ENCODE measurements around the gene SDHAF4.
"Not testable (repeated sequence)": the region's sequence is repeated elsewhere in the genome, so short reads cannot be mapped to it uniquely, and the experiment has no call there.

Gene SDHAF4

DNA sequence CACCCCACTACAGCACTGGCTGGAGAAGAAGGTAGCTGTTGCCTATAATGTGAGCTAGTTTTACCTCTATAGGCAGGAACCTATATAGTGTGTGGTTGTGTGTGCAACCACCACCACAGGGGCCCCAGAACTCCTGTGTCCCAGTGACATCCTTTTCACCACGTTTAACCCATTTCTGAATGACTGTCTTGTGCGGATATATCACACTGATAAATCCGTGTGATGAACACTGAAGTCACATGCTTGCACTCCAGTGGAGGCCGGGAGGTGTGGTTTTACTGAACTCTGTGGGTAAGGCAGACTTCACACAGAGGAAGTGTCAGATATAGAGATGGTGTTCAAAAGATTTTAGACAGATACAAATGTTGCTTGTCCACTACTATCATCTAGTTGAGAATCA lies 32.5 kb downstream of the SDHAF4 start:
- Histone ChIP-seq H3K4me2 (ENCODE audit: low read length) (no peak overlapping the region), H3K4me3 (ENCODE audit: low read depth, low read length, poor library complexity, severe bottlenecking) (no peak overlapping the region), H3K27me3 (ENCODE audit: insufficient read depth, low read length) (no peaks in the 10 kb centered on the region), H3K4me1 (ENCODE audit: insufficient read depth, low read length, severe bottlenecking) (no peaks in the 10 kb centered on the region), H2AFZ (ENCODE audit: low read length) (no peak overlapping the region), H3K9ac (ENCODE audit: low read length) (no peak overlapping the region), H3K9me3 (ENCODE audit: low read length) (no peaks in the 10 kb centered on the region), H4K20me1 (ENCODE audit: insufficient read depth, low read length) (no peaks in the 10 kb centered on the region), H3F3A (ENCODE audit: insufficient read depth, low read length) (no peaks in the 10 kb centered on the region), H3K27ac (ENCODE audit: low read depth, low read length, poor library complexity, severe bottlenecking) (no peak overlapping the region), H3K36me3 (ENCODE audit: insufficient read depth, low read length) (no peaks in the 10 kb centered on the region), H3K79me2 (ENCODE audit: insufficient read depth, low read length) (no peaks in the 10 kb centered on the region), H3K9me2 (ENCODE audit: low read depth, low read length) (no peaks in the 10 kb centered on the region)
- TF ChIP-seq EZH2 (IDR thresholded peaks at IDR 0.05; ENCODE audit: borderline replicate concordance, low read length) (no peak), CTCF (IDR thresholded peaks at IDR 0.05; ENCODE audit: low read length) (no peak)

DNA sequence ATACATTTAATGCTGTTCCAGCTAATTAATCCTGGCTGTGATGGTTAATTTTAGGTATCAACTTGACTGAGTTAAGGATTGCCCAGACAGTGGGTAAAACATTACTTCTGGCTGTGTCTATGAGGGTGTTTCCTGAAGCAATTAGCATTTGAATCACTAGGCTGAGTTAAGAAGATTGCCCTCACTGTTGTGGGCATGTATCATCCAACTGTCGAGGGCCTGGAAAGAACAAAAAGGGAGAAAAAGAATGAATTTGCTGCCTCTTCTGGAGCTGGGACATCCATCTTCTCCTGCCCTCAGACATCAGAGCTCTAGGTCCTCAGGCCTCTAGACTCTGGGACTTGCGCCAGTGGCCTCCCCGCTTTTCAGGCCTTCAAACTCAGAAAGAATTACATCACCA lies 34.3 kb downstream of the SDHAF4 start:
- H3K36me3 ChIP-seq (ENCODE audit: insufficient read depth, low read length): no peaks in the 10 kb centered on the region
- no peak overlapping the region for H3K9ac ChIP-seq (ENCODE audit: low read length)
- no peaks in the 10 kb centered on the region for H4K20me1 ChIP-seq (ENCODE audit: insufficient read depth, low read length)
- no peak for TF ChIP-seq CTCF (IDR thresholded peaks at IDR 0.05; ENCODE audit: low read length)
- no peak for TF ChIP-seq EZH2 (IDR thresholded peaks at IDR 0.05; ENCODE audit: borderline replicate concordance, low read length)
- no peaks in the 10 kb centered on the region for H3K27me3 ChIP-seq (ENCODE audit: insufficient read depth, low read length)
- no peaks in the 10 kb centered on the region for H3K4me1 ChIP-seq (ENCODE audit: insufficient read depth, low read length, severe bottlenecking)
- H3K9me3 ChIP-seq (ENCODE audit: low read length): no peaks in the 10 kb centered on the region
- H3K27ac ChIP-seq (ENCODE audit: low read depth, low read length, poor library complexity, severe bottlenecking): no peak overlapping the region
- no peak overlapping the region for H3K4me3 ChIP-seq (ENCODE audit: low read depth, low read length, poor library complexity, severe bottlenecking)
- H3K9me2 ChIP-seq (ENCODE audit: low read depth, low read length): no peaks in the 10 kb centered on the region
- no peak overlapping the region for H3K4me2 ChIP-seq (ENCODE audit: low read length)
- H2AFZ ChIP-seq (ENCODE audit: low read length): no peak overlapping the region
- no peaks in the 10 kb centered on the region for H3K79me2 ChIP-seq (ENCODE audit: insufficient read depth, low read length)
- no peaks in the 10 kb centered on the region for H3F3A ChIP-seq (ENCODE audit: insufficient read depth, low read length)

DNA sequence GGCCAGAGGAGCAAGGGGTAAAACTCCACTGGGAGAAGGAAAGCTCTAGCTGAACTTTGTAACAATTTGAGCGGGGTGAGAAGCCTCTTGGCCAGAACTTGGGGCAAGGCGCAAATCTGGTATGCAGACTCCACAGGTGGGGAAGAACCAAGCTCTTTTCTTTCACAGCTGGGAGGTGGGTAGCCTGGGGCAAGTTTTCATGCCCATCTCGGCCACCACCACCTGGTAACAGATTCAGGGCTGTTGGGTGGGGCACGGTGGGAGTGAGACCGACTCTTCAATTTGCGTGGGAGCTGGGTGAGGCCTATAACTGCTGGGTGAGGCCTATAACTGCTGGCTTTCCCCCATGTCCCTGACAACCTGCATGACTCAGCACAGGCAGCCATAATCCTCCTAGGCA lies 37.5 kb downstream of the SDHAF4 start:
- H3K9me3 ChIP-seq (ENCODE audit: low read length): no peaks in the 10 kb centered on the region
- TF ChIP-seq CTCF (IDR thresholded peaks at IDR 0.05; ENCODE audit: low read length) (no peak), EZH2 (IDR thresholded peaks at IDR 0.05; ENCODE audit: borderline replicate concordance, low read length) (no peak)
- H4K20me1 ChIP-seq (ENCODE audit: insufficient read depth, low read length): no peaks in the 10 kb centered on the region
- no peaks in the 10 kb centered on the region for H3K9me2 ChIP-seq (ENCODE audit: low read depth, low read length)
- no peaks in the 10 kb centered on the region for H3K36me3 ChIP-seq (ENCODE audit: insufficient read depth, low read length)
- no peaks in the 10 kb centered on the region for H3F3A ChIP-seq (ENCODE audit: insufficient read depth, low read length)
- H2AFZ ChIP-seq (ENCODE audit: low read length): no peak overlapping the region
- no peak overlapping the region for H3K4me2 ChIP-seq (ENCODE audit: low read length)
- no peaks in the 10 kb centered on the region for H3K79me2 ChIP-seq (ENCODE audit: insufficient read depth, low read length)
- H3K27me3 ChIP-seq (ENCODE audit: insufficient read depth, low read length): no peaks in the 10 kb centered on the region
- H3K4me3 ChIP-seq (ENCODE audit: low read depth, low read length, poor library complexity, severe bottlenecking): no peak overlapping the region
- H3K9ac ChIP-seq (ENCODE audit: low read length): no peak overlapping the region
- no peak overlapping the region for H3K27ac ChIP-seq (ENCODE audit: low read depth, low read length, poor library complexity, severe bottlenecking)
- H3K4me1 ChIP-seq (ENCODE audit: insufficient read depth, low read length, severe bottlenecking): no peaks in the 10 kb centered on the region

GRCh38 chr6:70607371-70607770 lies 40.6 kb downstream of the SDHAF4 start:
- not testable (repeated sequence) for H3K4me1 ChIP-seq (ENCODE audit: insufficient read depth, low read length, severe bottlenecking); H3K4me2 ChIP-seq (ENCODE audit: low read length); H3K4me3 ChIP-seq (ENCODE audit: low read depth, low read length, poor library complexity, severe bottlenecking); H3K36me3 ChIP-seq (ENCODE audit: insufficient read depth, low read length); H3K79me2 ChIP-seq (ENCODE audit: insufficient read depth, low read length); H3K9me2 ChIP-seq (ENCODE audit: low read depth, low read length); H3K27ac ChIP-seq (ENCODE audit: low read depth, low read length, poor library complexity, severe bottlenecking); H3F3A ChIP-seq (ENCODE audit: insufficient read depth, low read length); H3K9ac ChIP-seq (ENCODE audit: low read length); H3K9me3 ChIP-seq (ENCODE audit: low read length); H4K20me1 ChIP-seq (ENCODE audit: insufficient read depth, low read length); H3K27me3 ChIP-seq (ENCODE audit: insufficient read depth, low read length); H2AFZ ChIP-seq (ENCODE audit: low read length)

- not testable (repeated sequence) for H3K27ac ChIP-seq (ENCODE audit: low read depth, low read length, poor library complexity, severe bottlenecking); H4K20me1 ChIP-seq (ENCODE audit: insufficient read depth, low read length); H3F3A ChIP-seq (ENCODE audit: insufficient read depth, low read length); H3K9me2 ChIP-seq (ENCODE audit: low read depth, low read length); H3K79me2 ChIP-seq (ENCODE audit: insufficient read depth, low read length); H3K4me1 ChIP-seq (ENCODE audit: insufficient read depth, low read length, severe bottlenecking); H2AFZ ChIP-seq (ENCODE audit: low read length); H3K4me2 ChIP-seq (ENCODE audit: low read length); H3K27me3 ChIP-seq (ENCODE audit: insufficient read depth, low read length); H3K9me3 ChIP-seq (ENCODE audit: low read length); H3K9ac ChIP-seq (ENCODE audit: low read length); H3K36me3 ChIP-seq (ENCODE audit: insufficient read depth, low read length); H3K4me3 ChIP-seq (ENCODE audit: low read depth, low read length, poor library complexity, severe bottlenecking)
These were observed 42.5 kb downstream of the SDHAF4 start for GRCh38 chr6:70609181-70609580.

All from OCI-LY1 (cell line).